Endothelial cell of umbilical vein (primary cell): ENCODE measurements around the gene FZD10.

Experiments
- EZH2 ChIP-seq: IDR thresholded peaks from 2 replicates; pipeline ENCODE4 v1.6.1; 2012; ENCODE audit warnings: borderline replicate concordance, low read depth, mild to moderate bottlenecking, moderate library complexity, low read length, inconsistent platforms; ENCODE audit not compliant: severe bottlenecking
- FOS ChIP-seq: IDR thresholded peaks from 2 replicates; pipeline ENCODE4 v1.6.1; 2011; ENCODE audit warnings: mild to moderate bottlenecking, low read length, moderate library complexity, borderline replicate concordance; ENCODE audit not compliant: insufficient read depth
- MYC ChIP-seq: IDR thresholded peaks from one replicate; pipeline ENCODE4 v1.6.1; 2011; ENCODE audit warnings: mild to moderate bottlenecking, low read depth, low read length
- POLR2A ChIP-seq: IDR thresholded peaks from 2 replicates; pipeline ENCODE4 v1.6.1; 2012; ENCODE audit warnings: low read depth, mild to moderate bottlenecking, control low read depth, low read length
- POLR2AphosphoS5 ChIP-seq: IDR thresholded peaks from 2 replicates; pipeline ENCODE4 v1.6.1; 2012; ENCODE audit warnings: low read depth, mild to moderate bottlenecking, control low read depth, low read length, moderate library complexity; ENCODE audit not compliant: insufficient read depth
- TF ChIP-seq, protein P1 (sequence below), 2 donors: IDR thresholded peaks; 1 replicate in 1 of 2; 2 replicates in 1 of 2; pipeline ENCODE4 v1.5.1; 2011; ENCODE audit warnings: low read length in 2 of 2, mild to moderate bottlenecking in 2 of 2, moderate library complexity in 2 of 2, control low read depth in 1 of 2, inconsistent platforms in 1 of 2, low read depth in 1 of 2; ENCODE audit not compliant: insufficient read depth in 1 of 2; ENCODE audit errors: extremely low read depth in 1 of 2
- TF ChIP-seq, protein P2 (sequence below): IDR thresholded peaks from 2 replicates; pipeline ENCODE4 v1.6.1; 2011; ENCODE audit not compliant: insufficient read depth, insufficient read length

DNA sequence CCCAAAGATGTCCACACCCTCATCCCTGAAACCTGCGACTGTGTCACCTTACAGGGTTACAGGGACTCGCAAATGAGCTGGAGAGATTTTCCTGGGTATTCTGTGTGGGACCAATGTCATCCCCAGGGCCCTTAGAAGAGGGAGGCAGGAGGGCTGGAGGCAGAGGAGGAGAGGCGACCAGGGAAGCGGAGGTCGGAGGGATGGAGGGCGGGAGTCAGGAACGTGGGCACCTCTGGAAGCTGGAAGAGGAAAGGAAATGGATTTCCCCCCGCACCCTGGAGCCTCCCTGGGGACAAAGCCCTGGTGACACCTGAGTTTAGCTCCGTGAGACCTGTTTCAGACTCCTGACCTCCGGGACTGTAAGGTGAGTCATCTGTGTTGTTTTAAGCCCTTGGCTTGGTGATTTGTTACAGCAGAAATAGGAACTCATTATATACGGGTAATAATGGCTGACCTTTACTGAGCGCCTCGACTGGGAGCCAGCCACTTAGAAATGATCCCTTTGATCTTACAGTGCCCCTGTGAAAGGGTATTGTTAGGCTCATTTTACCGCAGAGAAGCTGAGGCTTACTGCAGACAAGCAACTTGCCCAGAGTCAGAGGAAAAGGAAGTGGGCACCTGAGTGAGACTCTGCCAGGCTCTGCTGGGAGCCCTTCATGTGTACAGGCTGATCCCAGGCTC lies 29.3 kb upstream of the FZD10 start:
- TF ChIP-seq, protein P1, sequence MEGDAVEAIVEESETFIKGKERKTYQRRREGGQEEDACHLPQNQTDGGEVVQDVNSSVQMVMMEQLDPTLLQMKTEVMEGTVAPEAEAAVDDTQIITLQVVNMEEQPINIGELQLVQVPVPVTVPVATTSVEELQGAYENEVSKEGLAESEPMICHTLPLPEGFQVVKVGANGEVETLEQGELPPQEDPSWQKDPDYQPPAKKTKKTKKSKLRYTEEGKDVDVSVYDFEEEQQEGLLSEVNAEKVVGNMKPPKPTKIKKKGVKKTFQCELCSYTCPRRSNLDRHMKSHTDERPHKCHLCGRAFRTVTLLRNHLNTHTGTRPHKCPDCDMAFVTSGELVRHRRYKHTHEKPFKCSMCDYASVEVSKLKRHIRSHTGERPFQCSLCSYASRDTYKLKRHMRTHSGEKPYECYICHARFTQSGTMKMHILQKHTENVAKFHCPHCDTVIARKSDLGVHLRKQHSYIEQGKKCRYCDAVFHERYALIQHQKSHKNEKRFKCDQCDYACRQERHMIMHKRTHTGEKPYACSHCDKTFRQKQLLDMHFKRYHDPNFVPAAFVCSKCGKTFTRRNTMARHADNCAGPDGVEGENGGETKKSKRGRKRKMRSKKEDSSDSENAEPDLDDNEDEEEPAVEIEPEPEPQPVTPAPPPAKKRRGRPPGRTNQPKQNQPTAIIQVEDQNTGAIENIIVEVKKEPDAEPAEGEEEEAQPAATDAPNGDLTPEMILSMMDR (IDR thresholded peaks at IDR 0.05; ENCODE audit: extremely low read depth in 1 of 2, insufficient read depth in 1 of 2, low read depth in 1 of 2, low read length in 2 of 2) = no peak
- TF ChIP-seq, protein P2, sequence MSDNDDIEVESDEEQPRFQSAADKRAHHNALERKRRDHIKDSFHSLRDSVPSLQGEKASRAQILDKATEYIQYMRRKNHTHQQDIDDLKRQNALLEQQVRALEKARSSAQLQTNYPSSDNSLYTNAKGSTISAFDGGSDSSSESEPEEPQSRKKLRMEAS = no peak
- TF ChIP-seq EZH2 = no peak
- no peak for TF ChIP-seq FOS
- no peak for TF ChIP-seq POLR2AphosphoS5
- no peak for TF ChIP-seq POLR2A
- TF ChIP-seq MYC = no peak
